GM12878 (cell line): ENCODE measurements around the gene KIF5A. TPM values are rescaled to one million over a fixed set of nuclear protein-coding genes. Genes with fewer than 3 reads are reported as not detected.

Experiments used
- ATAC-seq: fragments of 200-7000 bp; cut with Tn5 transposase; 3 replicates; pipeline ENCODE4 v1.9.1; 2020; ENCODE audit warnings: mild to moderate bottlenecking, moderate library complexity
- BruUV-seq: library from RNA; stranded (reverse); fragments of 400-500 nt; replicated peaks from 2 replicates; lab custom pipeline; 2021; lab: Mats Ljungman, UMichigan
- CTCF ChIA-PET: fragments of 300-600 bp; sonication (Branson Sonifier 250); formaldehyde crosslinking; extraction: SDS; loops from one replicate; lab custom pipeline; 2021; ENCODE audit warnings: inconsistent platforms; lab: Yijun Ruan, JAX
- POLR2A ChIA-PET: fragments of 350-600 bp; formaldehyde crosslinking; extraction: SDS; loops from one replicate; lab custom pipeline; 2021; ENCODE audit warnings: inconsistent platforms; lab: Charles Lee
- RAD21 ChIA-PET: fragments of 300-600 bp; sonication (Branson Sonifier 250); formaldehyde crosslinking; loops from one replicate; lab custom pipeline; 2023; ENCODE audit warnings: antibody characterized with exemption; ENCODE audit not compliant: unreplicated experiment; lab: Charles Lee
- SMC1A ChIA-PET: fragments of 300-600 bp; sonication (Branson Sonifier 250); formaldehyde crosslinking; loops from one replicate; lab custom pipeline; 2023; ENCODE audit not compliant: unreplicated experiment, uncharacterized antibody; lab: Charles Lee
- DNase-seq: peaks from one replicate; pipeline ENCODE4 v3.0.0-alpha.2; 2011; ENCODE audit warnings: low read depth, low spot score
- FAIRE-seq: peaks from 3 replicates; lab custom pipeline; 2011; peaks lifted over from hg19 to GRCh38; lab: Jason Lieb, UNC
- H2AFZ ChIP-seq: 2 replicates; pipeline ENCODE4 v1.6.0; 2011; ENCODE audit warnings: low read depth, low read length, control low read depth; ENCODE audit not compliant: control insufficient read depth
- H3K27ac ChIP-seq: 2 replicates; pipeline ENCODE4 v1.5.1; 2011; ENCODE audit warnings: control low read depth; ENCODE audit not compliant: control insufficient read depth, insufficient read depth
- H3K27me3 ChIP-seq, 2 experiments: replicated peaks in 1 of 2; 2 replicates each; pipeline versions ENCODE4 v1.6.0 to v1.6.1; 2011; ENCODE audit warnings: low read length in 1 of 2; ENCODE audit not compliant: control insufficient read depth in 2 of 2, insufficient read depth in 2 of 2
- H3K36me3 ChIP-seq, 2 experiments: 2 replicates each; pipeline ENCODE4 v1.5.1; 2011; ENCODE audit warnings: low read length in 1 of 2; ENCODE audit not compliant: control insufficient read depth in 2 of 2, insufficient read depth in 2 of 2
- H3K4me1 ChIP-seq: 2 replicates; pipeline ENCODE4 v1.6.1; 2011; ENCODE audit warnings: mild to moderate bottlenecking, low read length, moderate library complexity, mixed read lengths; ENCODE audit not compliant: control insufficient read depth, insufficient read depth
- H3K4me2 ChIP-seq: 2 replicates; pipeline ENCODE4 v1.6.0; 2011; ENCODE audit warnings: control low read depth; ENCODE audit not compliant: control insufficient read depth, insufficient read depth
- H3K4me3 ChIP-seq: fragments of 200-600 bp; sonication (generic); 2 replicates; pipeline ENCODE4 v1.5.1; 2016
- H3K79me2 ChIP-seq: 2 replicates; pipeline ENCODE4 v1.6.0; 2011; ENCODE audit warnings: low read length; ENCODE audit not compliant: control insufficient read depth, insufficient read depth
- H3K9ac ChIP-seq: 2 replicates; pipeline ENCODE4 v1.8.0; 2011; ENCODE audit warnings: low read length, control low read depth, mixed read lengths; ENCODE audit not compliant: control insufficient read depth, insufficient read depth
- H3K9me3 ChIP-seq: replicated peaks from 3 replicates; pipeline ENCODE4 v1.5.1; 2011; ENCODE audit warnings: mild to moderate bottlenecking, low read length; ENCODE audit not compliant: control insufficient read depth, insufficient read depth
- H4K20me1 ChIP-seq: 2 replicates; pipeline ENCODE4 v1.6.0; 2011; ENCODE audit not compliant: control insufficient read depth, insufficient read depth
- CEBPB ChIP-seq, 2 experiments: fragments of 150-350 bp in 1 of 2; IDR thresholded peaks; 2 replicates each; pipeline ENCODE4 v1.6.1; 2012 to 2014; ENCODE audit warnings: low read depth in 2 of 2, low read length in 2 of 2, borderline replicate concordance in 1 of 2, inconsistent platforms in 1 of 2
- JUNB ChIP-seq: IDR thresholded peaks from 2 replicates; pipeline ENCODE4 v1.6.1; 2016; ENCODE audit warnings: antibody characterized with exemption, mild to moderate bottlenecking
- WGBS: methylation state at CpG from one replicate; pipeline ENCODE4 v1.1.6; 2016; ENCODE audit warnings: low lambda C conversion rate; ENCODE audit not compliant: insufficient replicate concordance, insufficient coverage; ENCODE audit errors: missing lambda C conversion rate; 5-methylcytosine and 5-hydroxymethylcytosine counted together
- in situ Hi-C: fragments of 300-500 bp; cut with MboI; formaldehyde crosslinking; loops from 9 replicates; pipeline ENCODE4 v1.14.3; 2018; ENCODE audit warnings: mixed read lengths
- intact Hi-C: fragments of 100-400 bp; cut with micrococcal nuclease; formaldehyde crosslinking; loops from one replicate; pipeline ENCODE4 v1.14.2; 2022; ENCODE audit not compliant: unreplicated experiment
- polyA plus RNA-seq, 11 experiments: library from polyadenylated mRNA; depleted of rRNA in 4 of 11; unstranded in 6 of 11; stranded (reverse) in 5 of 11; fragments of >200 nt; fragmentation: Nextera tagmentation in 4 of 11; fragmentation: Illumina TruSeq in 1 of 11; extraction: Ambion mirVana in 4 of 11; extraction: Trizol in 1 of 11; gene quantifications; 1 replicate in 1 of 11; 2 replicates in 10 of 11; pipeline versions ENCODE4 v1.2.1 to v1.2.3, GENCODE V29; 2011 to 2016; ENCODE audit warnings: inconsistent platforms in 2 of 11, missing spikeins in 2 of 11, low read depth in 1 of 11
- total RNA-seq, 4 experiments: library from RNA; depleted of rRNA in 3 of 4; stranded (reverse); fragments of >200 nt in 3 of 4; fragmentation: Illumina TruSeq in 1 of 4; extraction: Trizol in 1 of 4; gene quantifications; 2 replicates each; pipeline versions ENCODE4 v1.2.1 to v1.2.3, GENCODE V29; 2013 to 2021
- TF ChIP-seq, protein P1 (sequence below): fragments of 450-650 bp; IDR thresholded peaks from 2 replicates; pipeline ENCODE4 v1.6.1; 2016; ENCODE audit warnings: mild to moderate bottlenecking

KIF5A gene
- total and polyA plus RNA-seq, 10 of the 15 experiments (the other 5 are each of a cell fraction or from before 2014, with no cell fraction given): 0.35 to 2.9 (median 0.97) TPM

DNA sequence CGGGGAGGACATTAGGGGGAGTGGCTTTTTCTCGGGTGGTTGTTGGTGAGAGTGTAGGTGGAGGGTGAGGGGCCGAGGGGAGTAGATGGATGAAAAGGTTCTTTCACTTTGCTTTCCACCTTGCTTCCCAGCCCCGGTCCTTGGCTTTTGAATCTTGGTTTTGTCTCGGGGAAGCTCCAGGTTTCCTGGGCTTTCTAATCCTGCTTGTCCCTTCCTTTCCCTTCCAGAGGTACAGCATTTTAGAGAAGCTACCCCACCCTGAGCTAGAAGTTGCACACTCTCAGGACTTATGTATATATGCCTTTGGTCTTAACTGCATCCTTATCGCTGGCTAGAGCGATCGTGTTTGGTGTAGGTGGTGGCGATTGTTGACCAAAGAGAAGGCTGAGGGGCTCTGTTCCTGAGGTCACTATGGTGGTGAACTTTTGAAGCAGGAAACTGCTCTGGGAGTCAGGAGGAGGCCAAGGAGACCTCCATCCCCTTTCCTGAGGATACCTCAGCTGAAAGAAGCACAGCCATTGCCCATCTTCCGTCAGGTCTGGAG lies 42.0 kb downstream of the KIF5A start:
- Histone ChIP-seq H2AFZ (peak overlapping the region; percentile 93; the same call in 1 of the 2 replicates), H3K79me2 (peaks cover 7% of the 10 kb centered on the region), H3K9me3 (no peaks in the 10 kb centered on the region), H3K4me1 (peaks cover 4% of the 10 kb centered on the region; the same call in 1 of the 2 replicates), H3K36me3 (no peaks in the 10 kb centered on the region), H3K4me3 (peak overlapping the region; percentile 98), H3K4me2 (peak overlapping the region; percentile 99), H3K27ac (no peak overlapping the region), H3K27me3 (no peaks in the 10 kb centered on the region), H4K20me1 (no peaks in the 10 kb centered on the region), H3K9ac (peak overlapping the region; percentile 67)
- TF ChIP-seq, protein P1, sequence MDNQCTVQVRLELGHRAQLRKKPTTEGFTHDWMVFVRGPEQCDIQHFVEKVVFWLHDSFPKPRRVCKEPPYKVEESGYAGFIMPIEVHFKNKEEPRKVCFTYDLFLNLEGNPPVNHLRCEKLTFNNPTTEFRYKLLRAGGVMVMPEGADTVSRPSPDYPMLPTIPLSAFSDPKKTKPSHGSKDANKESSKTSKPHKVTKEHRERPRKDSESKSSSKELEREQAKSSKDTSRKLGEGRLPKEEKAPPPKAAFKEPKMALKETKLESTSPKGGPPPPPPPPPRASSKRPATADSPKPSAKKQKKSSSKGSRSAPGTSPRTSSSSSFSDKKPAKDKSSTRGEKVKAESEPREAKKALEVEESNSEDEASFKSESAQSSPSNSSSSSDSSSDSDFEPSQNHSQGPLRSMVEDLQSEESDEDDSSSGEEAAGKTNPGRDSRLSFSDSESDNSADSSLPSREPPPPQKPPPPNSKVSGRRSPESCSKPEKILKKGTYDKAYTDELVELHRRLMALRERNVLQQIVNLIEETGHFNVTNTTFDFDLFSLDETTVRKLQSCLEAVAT: peak; percentile 68; the same call in 1 of the 2 replicates
- TF ChIP-seq CEBPB (IDR thresholded peaks at IDR 0.05; ENCODE audit: borderline replicate concordance in 1 of 2, low read depth in 2 of 2, low read length in 2 of 2): no peak
- no peak for TF ChIP-seq JUNB
- intact Hi-C loops (loop anchor here (5.0 kb wide), 1 partner anchor 100 kb away; the partner anchor contains the start of gene OS9), in situ Hi-C loops (no loop called here)
- FAIRE-seq (no peak), ATAC-seq (no peak), DNase-seq (no peak)
- RAD21 ChIA-PET: interaction anchor here (2.3 kb wide), 1 partner anchor 23 kb away, joined by 8 read pairs; no protein-coding TSS in a partner anchor
- CTCF ChIA-PET: interaction anchor here (0.6 to 5.1 kb wide), 8 partner anchors 9 to 189 kb away, joined by 3 to 52 read pairs (median 5); partner anchors contain the start of genes INHBE and OS9
- SMC1A ChIA-PET: interaction anchor here (0.6 to 2.8 kb wide), 7 partner anchors 9 to 181 kb away, joined by 3 to 15 read pairs (median 5); no protein-coding TSS in a partner anchor
- POLR2A ChIA-PET: interaction anchor here (0.9 to 2.0 kb wide), 5 partner anchors 14 to 71 kb away, joined by 3 to 9 read pairs (median 4); partner anchors contain the start of genes ARHGEF25 and DDIT3
- no TSS peak for BruUV-seq
- 67% methylated on average over 10 of the region's 10 CpGs for WGBS
